ENCODE results near the gene CFAP20. TPM values are rescaled to one million over a fixed set of nuclear protein-coding genes. Genes with fewer than 3 reads are reported as not detected.

The CFAP20 gene
- total RNA-seq, 1 donor = 26.1 TPM

DNA sequence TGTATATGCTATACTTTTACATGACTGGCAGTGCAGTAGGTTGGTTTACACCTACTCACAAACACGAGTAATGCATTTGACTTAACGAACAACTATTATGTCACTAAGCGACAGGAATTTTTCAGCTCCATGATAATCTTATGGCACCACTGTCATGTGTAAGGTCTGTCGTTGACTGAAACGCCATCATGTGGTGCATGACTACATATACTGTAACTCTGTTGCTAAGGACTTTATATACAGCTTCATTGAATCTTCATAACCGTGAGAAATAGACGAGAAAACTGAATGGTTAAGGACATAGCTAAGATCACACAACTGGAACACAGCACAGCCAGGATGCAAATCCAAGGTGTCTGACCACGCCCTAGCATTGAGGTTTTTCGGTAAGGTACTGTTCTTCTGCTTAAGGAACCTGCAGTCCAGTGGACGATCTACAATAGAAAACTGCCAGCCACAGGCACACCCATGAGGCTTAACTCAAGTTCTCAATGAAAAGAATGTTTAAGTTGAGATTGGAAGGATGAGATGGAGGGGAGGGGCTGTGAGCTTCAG lies 3.3 kb downstream of the CFAP20 start:
- H4K20me1 ChIP-seq (ENCODE audit: insufficient read depth, low read length) = peaks cover 52% of the 10 kb centered on the region
- H3K4me3 ChIP-seq (ENCODE audit: insufficient read depth, low read length) = no peak overlapping the region
- peak overlapping the region; percentile 86 for H3K27ac ChIP-seq (ENCODE audit: low read depth, low read length)
- H3K79me2 ChIP-seq (ENCODE audit: insufficient read depth, low read length) = peaks cover 73% of the 10 kb centered on the region
- H3K4me1 ChIP-seq (ENCODE audit: insufficient read depth, low read length) = peaks cover 45% of the 10 kb centered on the region
- no peaks in the 10 kb centered on the region for H3K36me3 ChIP-seq (ENCODE audit: insufficient read depth, low read length)
- TF ChIP-seq, protein P1, sequence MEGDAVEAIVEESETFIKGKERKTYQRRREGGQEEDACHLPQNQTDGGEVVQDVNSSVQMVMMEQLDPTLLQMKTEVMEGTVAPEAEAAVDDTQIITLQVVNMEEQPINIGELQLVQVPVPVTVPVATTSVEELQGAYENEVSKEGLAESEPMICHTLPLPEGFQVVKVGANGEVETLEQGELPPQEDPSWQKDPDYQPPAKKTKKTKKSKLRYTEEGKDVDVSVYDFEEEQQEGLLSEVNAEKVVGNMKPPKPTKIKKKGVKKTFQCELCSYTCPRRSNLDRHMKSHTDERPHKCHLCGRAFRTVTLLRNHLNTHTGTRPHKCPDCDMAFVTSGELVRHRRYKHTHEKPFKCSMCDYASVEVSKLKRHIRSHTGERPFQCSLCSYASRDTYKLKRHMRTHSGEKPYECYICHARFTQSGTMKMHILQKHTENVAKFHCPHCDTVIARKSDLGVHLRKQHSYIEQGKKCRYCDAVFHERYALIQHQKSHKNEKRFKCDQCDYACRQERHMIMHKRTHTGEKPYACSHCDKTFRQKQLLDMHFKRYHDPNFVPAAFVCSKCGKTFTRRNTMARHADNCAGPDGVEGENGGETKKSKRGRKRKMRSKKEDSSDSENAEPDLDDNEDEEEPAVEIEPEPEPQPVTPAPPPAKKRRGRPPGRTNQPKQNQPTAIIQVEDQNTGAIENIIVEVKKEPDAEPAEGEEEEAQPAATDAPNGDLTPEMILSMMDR (IDR thresholded peaks at IDR 0.05; ENCODE audit: extremely low read depth, low read depth, low read length) = no peak
- peak; percentile 57 for DNase-seq (ENCODE audit: insufficient read length, low spot score, missing footprints)
- H3K9me3 ChIP-seq (ENCODE audit: low read depth, low read length) = no peaks in the 10 kb centered on the region
- no peak overlapping the region for H2AFZ ChIP-seq (ENCODE audit: low read length)
- H3K4me2 ChIP-seq (ENCODE audit: insufficient read depth, low read length) = peak overlapping the region; percentile 97
- no peaks in the 10 kb centered on the region for H3K27me3 ChIP-seq (ENCODE audit: insufficient read depth, low read length)

DNA sequence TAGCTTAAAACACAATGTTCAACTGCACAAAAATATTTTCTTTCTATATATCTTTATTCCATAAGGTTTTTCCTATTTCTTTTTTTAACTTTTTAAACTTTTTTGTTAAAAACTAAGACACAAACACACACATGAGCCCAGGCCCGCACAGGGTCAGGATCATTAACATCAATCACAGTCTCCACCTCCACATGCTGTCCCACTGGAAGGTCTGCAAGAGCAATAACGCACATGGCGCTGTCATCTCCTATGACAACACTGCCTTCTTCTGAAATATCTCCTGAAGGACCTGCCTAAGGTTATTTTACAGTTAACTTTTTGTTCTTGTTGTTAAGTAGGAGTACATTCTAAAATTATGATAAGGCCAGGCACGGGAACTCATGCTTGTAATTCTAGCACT lies 4.1 kb downstream of the CFAP20 start:
- TF ChIP-seq, protein P1 (IDR thresholded peaks at IDR 0.05; ENCODE audit: extremely low read depth, low read depth, low read length) = no peak
- H3K79me2 ChIP-seq (ENCODE audit: insufficient read depth, low read length) = peaks cover 81% of the 10 kb centered on the region
- no peaks in the 10 kb centered on the region for H3K27me3 ChIP-seq (ENCODE audit: insufficient read depth, low read length)
- H3K4me2 ChIP-seq (ENCODE audit: insufficient read depth, low read length) = no peak overlapping the region
- no peak overlapping the region for H2AFZ ChIP-seq (ENCODE audit: low read length)
- H3K9me3 ChIP-seq (ENCODE audit: low read depth, low read length) = no peaks in the 10 kb centered on the region
- H4K20me1 ChIP-seq (ENCODE audit: insufficient read depth, low read length) = peaks cover 60% of the 10 kb centered on the region
- H3K36me3 ChIP-seq (ENCODE audit: insufficient read depth, low read length) = no peaks in the 10 kb centered on the region
- peak overlapping the region; percentile 3 for H3K27ac ChIP-seq (ENCODE audit: low read depth, low read length)
- H3K4me1 ChIP-seq (ENCODE audit: insufficient read depth, low read length) = peaks cover 52% of the 10 kb centered on the region
- no peak overlapping the region for H3K4me3 ChIP-seq (ENCODE audit: insufficient read depth, low read length)
- DNase-seq (ENCODE audit: insufficient read length, low spot score, missing footprints) = no peak

DNA sequence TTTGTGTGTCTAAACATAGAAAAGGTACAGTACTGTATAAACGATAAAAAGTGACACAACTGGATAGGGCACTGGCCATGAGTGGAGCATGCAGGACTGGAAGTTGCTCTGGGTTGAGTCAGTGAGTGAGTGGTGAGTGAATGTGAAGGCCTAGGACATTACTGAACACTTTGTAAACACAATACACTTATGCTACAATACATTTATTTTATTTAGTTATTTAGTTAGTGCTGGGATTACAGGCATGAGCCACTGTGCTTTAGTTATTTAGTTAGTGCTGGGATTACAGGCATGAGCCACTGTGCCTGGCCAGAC lies 4.6 kb downstream of the CFAP20 start:
- H3K4me1 ChIP-seq (ENCODE audit: insufficient read depth, low read length) = peaks cover 52% of the 10 kb centered on the region
- H3K79me2 ChIP-seq (ENCODE audit: insufficient read depth, low read length) = peaks cover 85% of the 10 kb centered on the region
- H4K20me1 ChIP-seq (ENCODE audit: insufficient read depth, low read length) = peaks cover 61% of the 10 kb centered on the region
- DNase-seq (ENCODE audit: insufficient read length, low spot score, missing footprints) = peak; percentile 46
- no peaks in the 10 kb centered on the region for H3K9me3 ChIP-seq (ENCODE audit: low read depth, low read length)
- no peaks in the 10 kb centered on the region for H3K27me3 ChIP-seq (ENCODE audit: insufficient read depth, low read length)
- H3K4me3 ChIP-seq (ENCODE audit: insufficient read depth, low read length) = no peak overlapping the region
- peak overlapping the region; percentile 21 for H3K27ac ChIP-seq (ENCODE audit: low read depth, low read length)
- TF ChIP-seq, protein P1 (IDR thresholded peaks at IDR 0.05; ENCODE audit: extremely low read depth, low read depth, low read length) = no peak
- no peak overlapping the region for H3K4me2 ChIP-seq (ENCODE audit: insufficient read depth, low read length)
- H2AFZ ChIP-seq (ENCODE audit: low read length) = no peak overlapping the region
- H3K36me3 ChIP-seq (ENCODE audit: insufficient read depth, low read length) = no peaks in the 10 kb centered on the region

DNA sequence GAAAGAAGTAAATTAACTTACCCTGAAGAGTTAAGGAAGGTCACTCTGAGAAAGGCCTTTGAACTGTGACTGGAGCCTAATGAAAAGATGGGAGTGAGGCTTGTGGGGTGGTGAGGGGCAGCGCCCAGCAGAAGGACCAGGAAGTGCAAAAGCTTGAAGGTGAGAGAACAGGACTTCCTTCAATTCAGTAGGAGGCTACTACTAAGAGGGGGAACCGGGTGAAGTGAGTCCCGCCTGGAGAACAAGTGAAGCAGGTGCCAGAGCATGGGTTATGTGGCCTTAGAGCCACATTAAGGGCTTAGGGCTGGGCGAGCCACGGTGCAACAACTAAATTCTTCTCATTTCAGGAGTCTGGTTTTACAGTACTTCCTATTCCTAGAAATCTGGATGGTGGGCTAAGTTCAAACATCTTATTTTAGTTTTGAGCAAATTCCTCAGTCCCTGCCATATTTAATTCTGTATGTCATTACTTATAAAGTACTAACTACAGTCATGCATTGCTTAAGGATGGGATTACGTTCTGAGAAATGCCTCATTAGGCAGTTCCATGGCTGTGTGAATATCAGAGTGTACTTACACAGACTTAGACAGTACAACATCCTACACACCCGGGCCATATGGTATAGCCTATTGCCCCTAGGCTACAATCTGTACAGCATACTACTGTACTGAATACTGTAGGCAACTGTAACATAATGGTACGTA lies 5.1 kb downstream of the CFAP20 start:
- Histone ChIP-seq H3K4me1 (ENCODE audit: insufficient read depth, low read length) (peaks cover 57% of the 10 kb centered on the region), H3K4me3 (ENCODE audit: insufficient read depth, low read length) (no peak overlapping the region), H3K27ac (ENCODE audit: low read depth, low read length) (peak overlapping the region; percentile 21), H3K4me2 (ENCODE audit: insufficient read depth, low read length) (no peak overlapping the region), H3K27me3 (ENCODE audit: insufficient read depth, low read length) (no peaks in the 10 kb centered on the region), H3K79me2 (ENCODE audit: insufficient read depth, low read length) (peaks cover 89% of the 10 kb centered on the region), H2AFZ (ENCODE audit: low read length) (no peak overlapping the region), H4K20me1 (ENCODE audit: insufficient read depth, low read length) (peaks cover 66% of the 10 kb centered on the region), H3K36me3 (ENCODE audit: insufficient read depth, low read length) (no peaks in the 10 kb centered on the region), H3K9me3 (ENCODE audit: low read depth, low read length) (no peaks in the 10 kb centered on the region)
- peak; percentile 26 for DNase-seq (ENCODE audit: insufficient read length, low spot score, missing footprints)
- TF ChIP-seq, protein P1 (IDR thresholded peaks at IDR 0.05; ENCODE audit: extremely low read depth, low read depth, low read length) = no peak

All from osteoblast (primary cell).